Measurements from ENCODE around the gene AGPAT1.
A peak's percentile ranks its signal among the peaks of the same experiment; 100 is the strongest.
"Not testable (repeated sequence)": the region's sequence is repeated elsewhere in the genome, so short reads cannot be mapped to it uniquely, and the experiment has no call there.

The AGPAT1 gene

DNA sequence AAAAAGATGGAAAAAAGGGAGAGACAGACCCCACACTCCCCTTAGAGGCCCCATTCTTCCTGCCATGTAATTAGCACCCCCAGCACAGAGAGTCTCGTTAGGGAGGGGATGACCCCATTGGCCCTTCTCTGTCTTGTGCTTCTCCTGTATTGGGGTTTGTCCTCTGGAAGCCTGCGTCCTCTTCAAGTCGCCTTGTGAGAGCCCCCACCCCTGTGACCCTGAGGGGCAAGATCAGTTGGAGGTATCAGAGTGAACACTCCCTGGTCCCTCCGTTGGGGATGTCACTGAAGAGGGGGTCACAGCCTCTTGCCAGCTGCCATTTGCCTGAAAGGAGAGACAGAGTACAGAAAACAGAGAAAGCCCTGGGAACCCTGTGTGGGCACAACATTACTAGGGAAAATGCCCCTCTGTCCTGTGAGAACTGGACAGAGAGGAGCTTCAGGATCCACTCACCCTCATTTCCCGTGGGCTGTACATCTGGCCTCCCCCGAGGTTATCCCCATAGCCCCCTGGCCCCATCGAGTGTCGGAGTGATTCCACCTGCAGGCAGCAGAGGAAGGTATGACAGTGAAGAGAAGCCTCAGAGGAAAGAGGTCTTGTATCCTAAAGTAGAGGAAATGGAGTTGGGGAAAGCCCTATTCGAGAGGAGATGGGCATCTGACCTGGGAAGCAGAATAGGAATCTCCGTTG lies 10.4 kb upstream of the AGPAT1 start:
- not testable (repeated sequence) for DNase-seq (ENCODE audit: low read depth in 2 of 2)

DNA sequence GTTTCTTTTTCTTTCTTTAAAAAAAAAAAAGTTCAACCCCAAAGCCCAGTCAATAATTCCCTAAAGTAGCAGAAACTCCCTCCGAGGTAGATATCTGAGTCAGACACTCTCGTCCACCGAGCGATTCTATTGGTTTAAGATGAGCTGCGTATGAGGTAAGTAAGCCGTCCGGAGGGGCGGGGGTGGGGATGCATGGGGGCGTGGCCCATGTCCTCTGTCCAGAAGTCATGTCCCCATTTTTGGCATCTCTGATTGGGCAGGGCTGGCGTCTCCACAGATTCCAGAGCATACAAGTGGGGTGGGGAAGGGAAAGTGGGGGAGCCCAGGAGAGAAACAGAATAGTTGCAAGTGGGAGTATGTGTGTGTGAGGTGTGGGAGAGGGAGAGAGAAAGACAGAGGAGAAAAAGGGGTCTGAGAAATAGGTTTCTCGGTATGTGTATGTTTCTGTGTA lies 9.8 kb upstream of the AGPAT1 start:
- DNase-seq (ENCODE audit: low read depth in 2 of 2): not testable (repeated sequence)

GRCh38 chr6:32184084-32184640 lies 8.3 kb upstream of the AGPAT1 start, which contains the start of gene AGER:
AGER (minus strand) TSS chr6:32184253; CDS start chr6:32184222, 31 bp downstream.
- no peak for DNase-seq (ENCODE audit: low read depth in 2 of 2)

DNA sequence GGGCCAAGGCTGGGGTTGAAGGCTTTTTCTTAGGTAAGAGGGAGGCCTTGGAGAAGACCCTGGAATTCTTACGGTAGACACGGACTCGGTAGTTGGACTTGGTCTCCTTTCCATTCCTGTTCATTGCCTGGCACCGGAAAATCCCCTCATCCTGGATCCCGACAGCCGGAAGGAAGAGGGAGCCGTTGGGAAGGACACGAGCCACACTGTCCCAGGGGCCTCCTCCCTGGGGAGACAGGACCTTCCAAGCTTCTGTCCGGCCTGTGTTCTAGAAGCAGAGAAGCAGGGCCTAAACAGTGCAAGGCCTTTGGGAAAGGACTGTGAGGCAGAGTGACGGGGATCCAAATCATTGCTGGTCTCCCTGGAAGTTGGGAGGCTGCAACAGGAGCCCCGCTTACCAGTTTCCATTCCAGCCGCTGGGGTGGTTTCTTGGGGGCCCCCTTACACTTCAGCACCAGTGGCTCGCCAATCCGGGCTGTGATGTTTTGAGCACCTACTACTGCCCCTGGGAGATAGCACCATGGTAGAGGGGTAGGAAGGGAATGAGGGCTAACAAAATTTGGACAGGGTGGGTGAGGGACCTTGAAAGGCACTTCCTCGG lies 7.7 kb upstream of the AGPAT1 start:
- no peak for DNase-seq (ENCODE audit: low read depth in 2 of 2)

- no peak for DNase-seq (ENCODE audit: low read depth in 2 of 2)
Observed at GRCh38 chr6:32183030-32183429, 7.1 kb upstream of the AGPAT1 start.

GRCh38 chr6:32182555-32182981 lies 6.7 kb upstream of the AGPAT1 start:
- no peak for DNase-seq (ENCODE audit: low read depth in 2 of 2)

DNA sequence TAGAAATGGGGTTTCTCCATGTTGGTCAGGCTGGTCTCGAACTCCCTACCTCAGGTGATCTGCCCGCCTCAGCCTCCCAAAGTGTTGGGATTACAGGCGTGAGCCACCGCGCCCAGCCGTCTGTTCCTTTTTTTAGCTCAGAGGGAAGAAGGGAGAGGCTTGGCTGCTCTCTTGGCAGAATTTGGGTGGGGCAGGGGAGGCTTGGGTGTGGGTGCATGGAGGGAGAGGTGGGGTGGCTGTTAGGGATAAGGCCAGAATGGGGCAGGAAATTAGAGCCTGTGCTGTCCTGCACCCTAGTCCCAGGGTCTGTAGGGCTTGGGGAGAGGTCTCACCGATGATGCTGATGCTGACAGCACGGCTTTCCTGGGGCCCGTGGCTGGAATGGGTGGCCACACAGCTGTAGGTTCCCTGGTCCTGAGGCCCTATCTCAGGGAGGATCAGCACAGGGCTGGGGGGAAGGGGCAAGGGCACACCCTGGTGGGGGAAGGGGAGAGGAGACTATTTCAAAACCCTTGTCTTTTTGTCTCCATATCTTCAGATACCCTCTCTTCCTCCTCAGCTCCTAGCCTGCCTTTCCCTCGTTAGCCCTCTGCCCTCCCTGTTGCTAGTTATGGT lies 6.1 kb upstream of the AGPAT1 start:
- no peak for DNase-seq (ENCODE audit: low read depth in 2 of 2)

GRCh38 chr6:32181148-32181702 lies 5.3 kb upstream of the AGPAT1 start:
- no peak for DNase-seq (ENCODE audit: low read depth in 2 of 2)

GRCh38 chr6:32179766-32180405 lies 4.0 kb upstream of the AGPAT1 start:
- no peak for DNase-seq (ENCODE audit: low read depth in 2 of 2)

- DNase-seq (ENCODE audit: low read depth in 2 of 2): no peak
Observed at GRCh38 chr6:32178547-32179440, 2.9 kb upstream of the AGPAT1 start.

- DNase-seq (ENCODE audit: low read depth in 2 of 2): peak; percentile 70 to 89
Observed at GRCh38 chr6:32177788-32178546, 2.1 kb upstream of the AGPAT1 start, which contains the start of gene RNF5. RNF5 (plus strand) TSS chr6:32178405; CDS start chr6:32178512, 107 bp downstream.

DNA sequence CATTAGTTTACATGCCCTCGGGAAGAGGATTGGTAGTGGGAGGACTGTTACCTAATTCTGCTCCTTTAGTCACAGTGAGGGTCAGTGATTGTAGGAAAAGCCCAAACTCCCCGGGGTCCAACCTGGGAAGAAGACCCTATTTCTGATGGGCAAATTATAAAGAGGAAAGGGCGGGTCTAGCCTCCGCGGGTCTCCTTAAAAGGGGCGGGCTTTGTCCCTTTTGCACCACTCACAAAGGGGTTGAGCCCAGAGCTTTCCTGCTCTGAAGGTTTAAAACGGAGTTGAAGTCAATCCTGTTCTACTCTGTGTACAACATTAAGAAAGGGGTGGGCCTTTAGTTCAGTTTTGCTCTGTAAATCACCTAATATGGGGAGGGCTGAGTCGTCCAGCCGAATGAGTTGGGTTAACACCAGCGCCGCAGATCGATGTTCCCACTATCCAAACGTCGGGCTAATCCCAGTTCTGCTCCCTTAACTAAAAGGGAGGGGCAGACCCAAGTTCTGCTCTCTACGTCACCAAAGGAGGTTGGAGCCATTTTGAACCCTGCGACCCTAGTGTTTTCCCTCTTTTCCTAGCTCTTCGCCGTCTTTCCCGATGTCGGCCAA lies 1.4 kb upstream of the AGPAT1 start:
- DNase-seq (ENCODE audit: low read depth in 2 of 2): no peak

- no peak for DNase-seq (ENCODE audit: low read depth in 2 of 2)
Observed at GRCh38 chr6:32176476-32177182, 745 bp upstream of the AGPAT1 start.

DNA sequence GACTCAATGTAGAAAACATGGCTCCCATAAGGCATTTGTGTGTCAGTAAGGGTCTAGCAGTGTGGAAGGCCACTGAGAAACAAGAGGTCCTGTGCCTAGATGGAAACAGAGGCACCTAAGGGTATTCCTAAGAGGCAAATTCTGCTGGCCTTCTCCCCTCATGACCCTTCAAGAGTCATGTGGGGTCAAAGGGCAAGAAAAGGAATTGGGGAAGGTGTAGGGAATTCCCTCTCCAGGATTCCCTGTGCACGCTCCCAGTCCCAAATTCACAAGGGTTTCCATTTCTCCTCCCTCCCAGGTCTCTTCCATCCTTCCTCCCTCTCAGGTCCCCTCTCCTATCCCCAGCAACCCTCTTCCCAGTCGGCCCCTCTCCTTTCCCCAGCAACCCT lies 568 bp downstream of the AGPAT1 start:
- no peak for DNase-seq (ENCODE audit: low read depth in 2 of 2)

DNA sequence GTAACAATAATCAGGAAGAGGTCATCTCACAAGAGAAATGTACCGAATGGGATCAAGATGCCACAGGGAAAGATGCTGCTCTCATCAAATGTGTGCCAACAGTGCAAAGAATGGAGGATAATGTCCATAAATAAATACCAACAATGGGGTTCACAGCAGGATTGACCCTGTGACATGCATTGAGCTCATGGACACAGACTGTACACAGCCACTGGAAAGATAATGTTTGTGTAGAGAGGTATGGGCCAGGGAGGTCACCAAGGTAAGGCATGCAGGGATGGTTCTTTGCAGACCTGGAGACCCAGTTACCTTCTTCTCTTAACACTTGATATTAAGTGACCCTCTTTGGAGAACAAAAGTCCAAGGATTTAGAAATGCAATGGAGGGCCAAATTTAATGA lies 1.5 kb downstream of the AGPAT1 start:
- no peak for DNase-seq (ENCODE audit: low read depth in 2 of 2)

- no peak for DNase-seq (ENCODE audit: low read depth in 2 of 2)
Observed at GRCh38 chr6:32173051-32173727, 2.7 kb downstream of the AGPAT1 start.

DNA sequence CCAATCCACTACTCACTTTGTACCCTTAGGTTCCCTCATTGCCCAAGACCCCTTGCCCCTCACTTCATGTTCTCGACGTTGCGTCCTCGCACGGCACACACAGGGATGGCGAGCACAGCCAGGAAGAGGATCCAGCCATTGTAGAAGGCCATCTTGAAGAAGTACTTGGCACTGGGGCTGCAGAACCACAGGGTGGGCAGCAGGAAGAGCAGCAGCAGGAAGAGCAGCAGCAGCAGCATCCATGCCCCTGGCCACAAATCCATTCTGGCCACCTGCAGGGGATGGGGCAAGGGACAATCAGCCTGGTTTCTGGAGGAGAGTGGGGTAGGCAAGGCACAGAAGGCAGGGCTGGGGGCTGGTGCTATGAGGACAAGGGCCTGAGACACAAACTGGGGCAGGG lies 4.7 kb downstream of the AGPAT1 start:
- DNase-seq (ENCODE audit: low read depth in 2 of 2): no peak

DNA sequence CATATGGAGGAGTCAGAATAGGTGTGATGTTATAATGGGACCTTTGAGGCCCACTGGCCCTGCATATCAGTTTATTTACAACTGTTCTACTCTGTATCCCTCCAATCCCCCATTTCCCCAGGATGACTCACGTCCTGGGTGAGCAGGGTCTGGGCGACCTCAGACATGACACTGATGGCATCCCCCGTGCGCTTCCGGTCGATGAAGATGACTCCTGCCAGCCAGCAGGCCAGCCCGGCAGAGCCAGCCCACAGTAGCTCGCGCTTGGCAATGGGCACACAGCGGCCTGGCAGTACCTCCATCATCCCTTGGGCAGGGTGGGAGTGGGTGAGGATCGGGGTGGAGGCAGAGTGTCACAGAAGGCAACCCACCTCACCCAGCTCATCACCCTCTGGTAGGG lies 5.6 kb downstream of the AGPAT1 start:
- no peak for DNase-seq (ENCODE audit: low read depth in 2 of 2)
